Measurements from ENCODE around the gene MED29.

Gene MED29

GRCh38 chr19:39416152-39417120 lies 25.3 kb downstream of the MED29 start:
- no peak for TF ChIP-seq CTCF (IDR thresholded peaks at IDR 0.05)
- no peak for DNase-seq (ENCODE audit: low spot score)
- H3K4me3 ChIP-seq = peak overlapping the region; percentile 97
- peak overlapping the region in 1 of 2 donors; percentile 100 for H3K27ac ChIP-seq

- Histone ChIP-seq H3K27ac (peak overlapping the region in 1 of 2 donors; percentile 38), H3K4me3 (no peak overlapping the region)
- DNase-seq (ENCODE audit: low spot score) = no peak
- TF ChIP-seq CTCF (IDR thresholded peaks at IDR 0.05) = no peak
Observed at GRCh38 chr19:39417463-39418181, 26.4 kb downstream of the MED29 start.

DNA sequence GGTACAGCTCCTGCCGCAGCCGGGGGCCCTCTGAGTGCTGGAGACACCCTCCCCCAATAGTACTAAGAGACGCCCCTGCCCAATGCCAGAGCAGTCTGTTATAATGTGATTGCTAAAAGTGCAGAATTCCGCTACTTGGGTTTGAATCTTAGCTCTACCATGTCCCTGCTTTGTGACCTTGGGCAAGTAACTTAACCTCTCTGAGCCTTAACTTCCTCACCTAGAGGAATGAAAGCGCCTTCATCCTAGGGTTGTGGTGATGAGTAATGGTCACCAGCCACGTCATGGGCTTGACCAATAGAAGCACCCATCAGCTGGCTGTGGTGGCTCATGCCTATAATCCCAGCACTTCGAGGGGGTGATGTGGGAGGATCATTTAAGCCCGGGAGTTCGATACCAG lies 27.8 kb downstream of the MED29 start:
- no peak for DNase-seq (ENCODE audit: low spot score)
- no peak for TF ChIP-seq CTCF (IDR thresholded peaks at IDR 0.05)
- Histone ChIP-seq H3K4me3 (no peak overlapping the region), H3K27ac (no peak overlapping the region)

GRCh38 chr19:39420769-39421168 lies 29.6 kb downstream of the MED29 start:
- no peak for TF ChIP-seq CTCF (IDR thresholded peaks at IDR 0.05)
- peak; percentile 73 for DNase-seq (ENCODE audit: low spot score)
- no peak overlapping the region for H3K27ac ChIP-seq
- no peak overlapping the region for H3K4me3 ChIP-seq

GRCh38 chr19:39422020-39422419 lies 30.8 kb downstream of the MED29 start:
- DNase-seq (ENCODE audit: low spot score) = no peak
- TF ChIP-seq CTCF (IDR thresholded peaks at IDR 0.05) = no peak
- Histone ChIP-seq H3K4me3 (no peak overlapping the region), H3K27ac (no peak overlapping the region)

GRCh38 chr19:39423258-39424086 lies 32.3 kb downstream of the MED29 start:
- Histone ChIP-seq H3K4me3 (no peak overlapping the region), H3K27ac (no peak overlapping the region)
- no peak for TF ChIP-seq CTCF (IDR thresholded peaks at IDR 0.05)
- DNase-seq (ENCODE audit: low spot score) = peak; percentile 70

Data from coronary artery (tissue), 2 donors.